SU-DHL-6 (cell line): ENCODE results near the gene TUBA3E.
"Not testable (repeated sequence)": the region's sequence is repeated elsewhere in the genome, so short reads cannot be mapped to it uniquely, and the experiment has no call there.

Experiments
- H2AFZ ChIP-seq: fragments of 200-600 bp; sonication (generic); 2 replicates; pipeline ENCODE4 v1.6.1; 2014; ENCODE audit warnings: low read depth, mild to moderate bottlenecking, moderate library complexity, mixed read lengths, antibody characterized with exemption, low read length; ENCODE audit not compliant: severe bottlenecking
- H3F3A ChIP-seq: fragments of 200-600 bp; shearing (Covaris generic); 2 replicates; pipeline ENCODE4 v1.6.0; 2016; ENCODE audit warnings: antibody characterized with exemption, mild to moderate bottlenecking; ENCODE audit not compliant: insufficient read depth
- H3K27ac ChIP-seq: fragments of 200-600 bp; sonication (generic); 2 replicates; pipeline ENCODE4 v1.5.1; 2016; ENCODE audit warnings: low read depth, mild to moderate bottlenecking, low read length, moderate library complexity, mixed read lengths
- H3K27me3 ChIP-seq: fragments of 200-600 bp; sonication (generic), shearing (Covaris generic); 2 replicates; pipeline ENCODE4 v1.6.0; 2014; ENCODE audit warnings: mild to moderate bottlenecking, low read length
- H3K36me3 ChIP-seq: fragments of 200-600 bp; sonication (generic); 2 replicates; pipeline ENCODE4 v1.6.1; 2014; ENCODE audit warnings: mild to moderate bottlenecking, low read length, mixed read lengths
- H3K4me2 ChIP-seq: fragments of 300-600, 200-600 bp; shearing (Covaris generic), sonication (generic); 2 replicates; pipeline ENCODE4 v1.6.0; 2014; ENCODE audit warnings: low read length, low read depth, mild to moderate bottlenecking; ENCODE audit not compliant: poor library complexity, severe bottlenecking
- H3K4me3 ChIP-seq: fragments of 200-600 bp; sonication (generic); 2 replicates; pipeline ENCODE4 v1.5.1; 2014; ENCODE audit warnings: antibody characterized with exemption, low read length, mild to moderate bottlenecking, mixed read lengths; ENCODE audit not compliant: insufficient read depth, poor library complexity, severe bottlenecking
- H3K79me2 ChIP-seq: fragments of 200-600 bp; sonication (generic); 2 replicates; pipeline ENCODE4 v1.6.1; 2014; ENCODE audit warnings: mild to moderate bottlenecking, low read length, moderate library complexity; ENCODE audit not compliant: insufficient read depth
- H3K9ac ChIP-seq: fragments of 200-600 bp; sonication (generic); 2 replicates; pipeline ENCODE4 v1.7.0; 2014; ENCODE audit warnings: mild to moderate bottlenecking, low read length
- H3K9me2 ChIP-seq: fragments of 200-600 bp; sonication (generic); replicated peaks from 2 replicates; pipeline ENCODE4 v1.6.1; 2014; ENCODE audit warnings: low read length; ENCODE audit not compliant: insufficient read depth
- H3K9me3 ChIP-seq: fragments of 200-600 bp; sonication (generic); 2 replicates; pipeline ENCODE4 v1.6.1; 2014; ENCODE audit warnings: low read length, mixed read lengths; ENCODE audit not compliant: insufficient read depth
- H4K20me1 ChIP-seq: fragments of 200-600 bp; sonication (generic); 2 replicates; pipeline ENCODE4 v1.6.1; 2014; ENCODE audit warnings: low read depth, mild to moderate bottlenecking, antibody characterized with exemption, low read length, moderate library complexity, mixed read lengths
- EZH2phosphoT487 ChIP-seq: fragments of 200-600 bp; sonication (generic), shearing (Covaris generic); conservative IDR thresholded peaks from 2 replicates; pipeline ENCODE4 v1.6.1; 2018; ENCODE audit warnings: mild to moderate bottlenecking, antibody characterized with exemption, low read length, moderate library complexity, mixed read lengths
- TF ChIP-seq, protein P1 (sequence below): fragments of 200-600 bp; sonication (generic); IDR thresholded peaks from one replicate; pipeline ENCODE4 v1.5.1; 2017; ENCODE audit warnings: antibody characterized with exemption, mild to moderate bottlenecking, low read length, moderate library complexity; ENCODE audit not compliant: insufficient read depth, poor library complexity, severe bottlenecking

Gene TUBA3E

GRCh38 chr2:130185436-130185835, 12.8 kb downstream of the TUBA3E start:
- Histone ChIP-seq H3K4me2 (no peak overlapping the region), H3K9ac (no peak overlapping the region), H3K4me3 (no peak overlapping the region), H3K9me2 (no peaks in the 10 kb centered on the region), H4K20me1 (no peaks in the 10 kb centered on the region), H3K79me2 (peaks cover 31% of the 10 kb centered on the region), H3F3A (no peaks in the 10 kb centered on the region), H3K9me3 (no peaks in the 10 kb centered on the region), H2AFZ (no peak overlapping the region), H3K27ac (no peak overlapping the region), H3K36me3 (no peaks in the 10 kb centered on the region), H3K27me3 (no peaks in the 10 kb centered on the region)
- no peak for TF ChIP-seq EZH2phosphoT487
- TF ChIP-seq, protein P1, sequence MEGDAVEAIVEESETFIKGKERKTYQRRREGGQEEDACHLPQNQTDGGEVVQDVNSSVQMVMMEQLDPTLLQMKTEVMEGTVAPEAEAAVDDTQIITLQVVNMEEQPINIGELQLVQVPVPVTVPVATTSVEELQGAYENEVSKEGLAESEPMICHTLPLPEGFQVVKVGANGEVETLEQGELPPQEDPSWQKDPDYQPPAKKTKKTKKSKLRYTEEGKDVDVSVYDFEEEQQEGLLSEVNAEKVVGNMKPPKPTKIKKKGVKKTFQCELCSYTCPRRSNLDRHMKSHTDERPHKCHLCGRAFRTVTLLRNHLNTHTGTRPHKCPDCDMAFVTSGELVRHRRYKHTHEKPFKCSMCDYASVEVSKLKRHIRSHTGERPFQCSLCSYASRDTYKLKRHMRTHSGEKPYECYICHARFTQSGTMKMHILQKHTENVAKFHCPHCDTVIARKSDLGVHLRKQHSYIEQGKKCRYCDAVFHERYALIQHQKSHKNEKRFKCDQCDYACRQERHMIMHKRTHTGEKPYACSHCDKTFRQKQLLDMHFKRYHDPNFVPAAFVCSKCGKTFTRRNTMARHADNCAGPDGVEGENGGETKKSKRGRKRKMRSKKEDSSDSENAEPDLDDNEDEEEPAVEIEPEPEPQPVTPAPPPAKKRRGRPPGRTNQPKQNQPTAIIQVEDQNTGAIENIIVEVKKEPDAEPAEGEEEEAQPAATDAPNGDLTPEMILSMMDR: no peak

DNA sequence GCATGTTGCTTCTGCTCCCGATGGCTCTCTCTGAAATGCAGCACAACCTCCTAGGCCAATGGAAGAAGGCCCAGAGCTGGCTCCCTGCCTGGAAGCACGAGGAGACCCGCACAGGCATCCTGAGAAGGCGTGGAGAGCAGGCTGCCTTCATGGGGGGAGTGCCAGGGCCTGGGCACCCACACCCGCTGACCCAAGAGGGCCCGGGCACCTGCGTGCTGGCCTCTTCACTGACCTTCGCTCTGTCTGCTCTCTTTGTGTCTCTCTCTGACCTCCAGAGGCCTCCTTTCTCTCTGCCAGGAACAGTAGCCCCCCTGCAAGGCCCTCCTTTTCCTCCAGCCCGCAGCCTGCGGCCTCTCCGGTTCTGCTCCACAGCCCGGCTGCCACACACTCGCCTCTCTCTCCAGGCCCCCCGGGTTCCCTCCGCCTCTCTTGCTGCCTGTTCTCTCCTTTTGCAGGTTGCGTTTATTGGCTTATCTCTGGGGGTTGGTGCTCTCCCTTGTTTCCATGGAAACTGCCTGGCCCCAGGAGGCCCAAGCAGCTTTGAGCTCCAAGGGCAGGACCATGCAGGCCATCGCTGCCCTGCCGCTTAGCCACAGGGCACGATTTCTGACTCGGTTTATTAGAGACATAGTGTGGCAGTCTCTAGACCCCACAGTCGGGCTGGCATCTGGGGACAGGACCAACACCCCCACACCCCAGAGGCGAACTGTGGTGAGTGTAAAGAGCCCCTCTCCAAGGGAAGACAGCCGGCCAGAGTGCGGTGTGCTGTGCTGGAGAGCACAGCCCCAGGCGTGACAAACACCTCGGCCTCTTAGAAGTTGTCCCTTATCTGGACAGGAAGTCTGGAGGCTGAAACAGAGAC, 14.5 kb downstream of the TUBA3E start:
- no peaks in the 10 kb centered on the region for H3K9me3 ChIP-seq
- H3F3A ChIP-seq: no peaks in the 10 kb centered on the region
- no peaks in the 10 kb centered on the region for H3K27me3 ChIP-seq
- no peak overlapping the region for H2AFZ ChIP-seq
- TF ChIP-seq, protein P1: no peak
- no peak for TF ChIP-seq EZH2phosphoT487
- peak overlapping the region; percentile 85 for H3K9ac ChIP-seq
- H3K27ac ChIP-seq: no peak overlapping the region
- peaks cover 47% of the 10 kb centered on the region for H3K79me2 ChIP-seq
- H4K20me1 ChIP-seq: no peaks in the 10 kb centered on the region
- peak overlapping the region; percentile 77 for H3K4me3 ChIP-seq
- peak overlapping the region; percentile 82 for H3K4me2 ChIP-seq
- H3K9me2 ChIP-seq: no peaks in the 10 kb centered on the region
- no peaks in the 10 kb centered on the region for H3K36me3 ChIP-seq

- H3K9me2 ChIP-seq, H3K27me3 ChIP-seq, H4K20me1 ChIP-seq, H2AFZ ChIP-seq, H3K36me3 ChIP-seq, H3K9me3 ChIP-seq, H3F3A ChIP-seq: not testable (repeated sequence)
- H3K4me2 ChIP-seq: peak overlapping the region; percentile 82
- H3K27ac ChIP-seq: peak overlapping the region; percentile 56
- peak overlapping the region; percentile 77 for H3K4me3 ChIP-seq
- H3K9ac ChIP-seq: peak overlapping the region; percentile 85
- peaks cover 55% of the 10 kb centered on the region for H3K79me2 ChIP-seq
Measured at GRCh38 chr2:130182826-130183511, 15.3 kb downstream of the TUBA3E start.

- H3K27me3 ChIP-seq, H4K20me1 ChIP-seq, H3K9me2 ChIP-seq, H3K36me3 ChIP-seq, H3K9me3 ChIP-seq, H3F3A ChIP-seq: not testable (repeated sequence)
- peaks cover 64% of the 10 kb centered on the region for H3K79me2 ChIP-seq
- H2AFZ ChIP-seq: peak within 1 kb of the TSS; percentile 74
- peak within 1 kb of the TSS; percentile 82 for H3K4me2 ChIP-seq
- H3K9ac ChIP-seq: peak within 1 kb of the TSS; percentile 85
- peak within 1 kb of the TSS; percentile 77 for H3K4me3 ChIP-seq
- H3K27ac ChIP-seq: peak within 1 kb of the TSS; percentile 82
Measured at GRCh38 chr2:130181880-130182682, 16.2 kb downstream of the TUBA3E start, which contains the start of gene MZT2B. Gene MZT2B, plus strand, starts transcription at chr2:130182262. Its CDS starts 21 bp downstream, at chr2:130182283.
